NT2/D1 (cell line): ENCODE results near the gene SLC38A2.

Source experiments
- DNase-seq: peaks from one replicate; pipeline ENCODE4 v3.0.0-alpha.2; 2011; ENCODE audit warnings: low read depth, low spot score
- H3K27me3 ChIP-seq: 2 replicates; pipeline ENCODE4 v1.6.0; 2011; ENCODE audit warnings: mild to moderate bottlenecking; ENCODE audit not compliant: insufficient read length, insufficient read depth
- H3K36me3 ChIP-seq: 2 replicates; pipeline ENCODE4 v1.6.1; 2011; ENCODE audit warnings: mild to moderate bottlenecking, low read length, mixed read lengths; ENCODE audit not compliant: insufficient read depth, insufficient read length
- H3K4me1 ChIP-seq: 2 replicates; pipeline ENCODE4 v1.5.1; 2011; ENCODE audit not compliant: insufficient read depth, insufficient read length
- H3K4me3 ChIP-seq: 2 replicates; pipeline ENCODE4 v1.5.1; 2011; ENCODE audit warnings: low read depth; ENCODE audit not compliant: insufficient read length
- H3K9ac ChIP-seq: 2 replicates; pipeline ENCODE4 v1.6.0; 2011; ENCODE audit warnings: low read depth; ENCODE audit not compliant: insufficient read length
- H3K9me3 ChIP-seq: 2 replicates; pipeline ENCODE4 v1.5.1; 2011; ENCODE audit warnings: mild to moderate bottlenecking, low read length; ENCODE audit not compliant: insufficient read depth
- SUZ12 ChIP-seq: IDR thresholded peaks from 2 replicates; pipeline ENCODE4 v1.6.1; 2011; ENCODE audit not compliant: insufficient read length, insufficient read depth; ENCODE audit errors: extremely low read depth
- YY1 ChIP-seq: IDR thresholded peaks from 2 replicates; pipeline ENCODE4 v1.6.1; 2011; ENCODE audit not compliant: insufficient read length, insufficient read depth
- ZNF274 ChIP-seq: IDR thresholded peaks from 2 replicates; pipeline ENCODE4 v1.6.1; 2011; ENCODE audit warnings: mild to moderate bottlenecking, low read depth, low read length

SLC38A2 gene

GRCh38 chr12:46358791-46359666 is 13.5 kb downstream of the SLC38A2 start:
- Histone ChIP-seq H3K4me3 (no peak overlapping the region), H3K9me3 (no peaks in the 10 kb centered on the region), H3K36me3 (peaks cover 56% of the 10 kb centered on the region), H3K4me1 (no peaks in the 10 kb centered on the region), H3K27me3 (no peaks in the 10 kb centered on the region), H3K9ac (no peak overlapping the region)
- no peak for DNase-seq
- TF ChIP-seq SUZ12 (no peak), ZNF274 (no peak)

GRCh38 chr12:46358325-46358700 is 14.3 kb downstream of the SLC38A2 start:
- Histone ChIP-seq H3K4me3 (no peak overlapping the region), H3K27me3 (no peaks in the 10 kb centered on the region), H3K36me3 (peaks cover 50% of the 10 kb centered on the region), H3K4me1 (no peaks in the 10 kb centered on the region), H3K9ac (no peak overlapping the region), H3K9me3 (no peaks in the 10 kb centered on the region)
- TF ChIP-seq YY1 (no peak), ZNF274 (no peak), SUZ12 (no peak)
- DNase-seq, result no peak

DNA sequence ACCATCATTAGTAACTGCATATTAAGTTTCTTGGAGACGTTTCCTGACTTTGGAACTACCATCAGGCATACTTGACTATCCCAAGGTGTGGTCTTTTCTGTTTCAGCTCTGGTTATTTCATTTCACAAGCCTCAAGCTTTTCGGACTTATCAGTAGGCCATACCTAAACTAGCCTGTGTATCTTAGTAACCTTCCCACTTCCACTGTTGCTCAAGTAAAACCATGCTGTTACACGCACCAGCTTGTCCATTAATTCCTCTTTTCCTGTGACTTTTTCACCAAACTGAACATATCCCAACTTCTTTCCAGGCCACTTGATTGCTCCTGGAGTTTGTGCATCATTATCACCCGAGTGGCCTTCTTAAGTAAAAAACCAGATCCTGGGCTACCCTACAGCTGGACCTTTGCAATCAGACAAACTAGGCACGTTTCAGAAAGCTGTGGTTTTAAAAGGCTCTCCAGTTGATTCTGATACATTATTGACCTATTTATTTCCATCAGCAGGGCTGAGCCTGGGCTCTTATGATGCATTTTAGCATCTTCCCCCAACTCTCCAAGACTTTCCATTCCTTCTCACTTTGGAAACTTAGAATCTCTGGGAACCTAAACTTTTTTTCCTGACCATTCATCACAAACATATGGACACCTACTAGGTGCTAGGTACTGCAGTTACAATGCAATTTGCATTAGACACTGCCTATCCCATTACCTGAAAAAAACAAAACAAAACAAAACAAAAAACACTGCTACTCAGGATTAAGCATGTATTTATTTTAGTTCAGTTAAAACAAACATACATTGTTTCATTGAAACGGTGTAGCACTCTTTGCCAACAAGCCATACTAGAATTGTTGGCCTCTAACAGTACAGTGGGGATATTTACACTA is 14.9 kb downstream of the SLC38A2 start:
- Histone ChIP-seq H3K36me3 (peaks cover 43% of the 10 kb centered on the region), H3K9me3 (no peaks in the 10 kb centered on the region), H3K4me3 (no peak overlapping the region), H3K4me1 (no peaks in the 10 kb centered on the region), H3K27me3 (no peaks in the 10 kb centered on the region), H3K9ac (no peak overlapping the region)
- TF ChIP-seq SUZ12 (no peak), ZNF274 (no peak), YY1 (no peak)
- DNase-seq, result no peak

DNA sequence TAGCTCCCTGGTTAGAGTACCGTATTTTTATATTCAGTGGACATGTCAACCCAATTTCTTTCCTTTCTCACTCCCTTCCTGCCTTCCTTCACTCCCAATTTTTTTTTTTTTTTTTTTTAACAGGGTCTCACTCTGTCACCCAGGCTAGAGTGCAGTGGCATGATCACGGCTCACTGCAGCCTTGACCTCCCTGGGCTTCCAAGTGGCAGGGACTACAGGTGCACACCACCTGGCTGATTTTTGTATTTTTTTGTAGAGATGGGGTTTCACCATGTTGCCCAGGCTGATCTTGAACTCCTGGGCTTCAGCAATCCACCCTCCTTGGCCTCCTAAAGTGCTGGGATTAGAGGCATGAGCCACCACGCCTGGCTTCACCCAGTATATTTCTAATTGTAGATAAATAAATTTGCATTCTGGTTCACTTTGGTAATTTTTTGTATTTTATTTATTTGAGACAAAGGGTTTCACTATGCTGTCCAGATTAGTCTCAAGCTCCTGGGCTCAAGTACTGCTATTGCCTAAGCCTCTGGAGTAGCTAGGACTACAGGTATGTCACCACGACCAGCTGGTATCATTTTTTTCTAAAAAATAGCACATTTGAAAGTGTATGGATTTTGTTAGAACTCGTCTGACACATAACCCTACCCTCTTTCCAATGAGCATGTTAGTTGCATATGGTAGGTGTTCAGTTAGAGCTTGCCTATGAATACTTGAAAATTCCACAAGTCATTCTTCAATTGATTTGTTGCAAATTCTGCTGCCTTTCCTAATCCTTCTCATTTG is 15.7 kb downstream of the SLC38A2 start:
- no peak for DNase-seq
- Histone ChIP-seq H3K9me3 (no peaks in the 10 kb centered on the region), H3K27me3 (no peaks in the 10 kb centered on the region), H3K4me3 (no peak overlapping the region), H3K36me3 (peaks cover 35% of the 10 kb centered on the region), H3K4me1 (no peaks in the 10 kb centered on the region), H3K9ac (no peak overlapping the region)
- no peak for TF ChIP-seq ZNF274
- TF ChIP-seq YY1, result no peak
- TF ChIP-seq SUZ12, result no peak

DNA sequence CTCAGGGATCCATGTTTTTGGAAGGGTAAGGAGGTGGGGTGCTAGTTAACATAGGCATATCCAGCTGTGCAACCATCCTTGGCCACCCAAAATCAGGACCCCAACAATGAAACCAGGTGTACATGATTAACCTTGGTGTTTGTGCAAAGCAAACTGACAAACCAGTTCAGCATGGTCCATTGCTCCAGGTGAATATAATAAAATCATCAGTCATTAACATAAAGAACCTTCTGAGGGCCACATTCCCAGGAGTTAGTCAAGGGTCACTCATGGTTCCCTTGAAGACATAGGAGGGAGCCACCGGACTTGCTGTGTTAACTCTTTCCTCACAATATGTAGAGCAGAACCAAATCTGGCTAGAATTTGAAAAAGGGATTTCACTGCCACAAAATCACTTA is 17.8 kb downstream of the SLC38A2 start:
- no peaks in the 10 kb centered on the region for H3K4me1 ChIP-seq
- H3K9ac ChIP-seq, result no peak overlapping the region
- TF ChIP-seq SUZ12, result no peak
- no peak for TF ChIP-seq YY1
- TF ChIP-seq ZNF274, result no peak
- DNase-seq, result no peak
- H3K9me3 ChIP-seq, result no peaks in the 10 kb centered on the region
- H3K36me3 ChIP-seq, result peaks cover 15% of the 10 kb centered on the region
- H3K27me3 ChIP-seq, result no peaks in the 10 kb centered on the region
- no peak overlapping the region for H3K4me3 ChIP-seq

DNA sequence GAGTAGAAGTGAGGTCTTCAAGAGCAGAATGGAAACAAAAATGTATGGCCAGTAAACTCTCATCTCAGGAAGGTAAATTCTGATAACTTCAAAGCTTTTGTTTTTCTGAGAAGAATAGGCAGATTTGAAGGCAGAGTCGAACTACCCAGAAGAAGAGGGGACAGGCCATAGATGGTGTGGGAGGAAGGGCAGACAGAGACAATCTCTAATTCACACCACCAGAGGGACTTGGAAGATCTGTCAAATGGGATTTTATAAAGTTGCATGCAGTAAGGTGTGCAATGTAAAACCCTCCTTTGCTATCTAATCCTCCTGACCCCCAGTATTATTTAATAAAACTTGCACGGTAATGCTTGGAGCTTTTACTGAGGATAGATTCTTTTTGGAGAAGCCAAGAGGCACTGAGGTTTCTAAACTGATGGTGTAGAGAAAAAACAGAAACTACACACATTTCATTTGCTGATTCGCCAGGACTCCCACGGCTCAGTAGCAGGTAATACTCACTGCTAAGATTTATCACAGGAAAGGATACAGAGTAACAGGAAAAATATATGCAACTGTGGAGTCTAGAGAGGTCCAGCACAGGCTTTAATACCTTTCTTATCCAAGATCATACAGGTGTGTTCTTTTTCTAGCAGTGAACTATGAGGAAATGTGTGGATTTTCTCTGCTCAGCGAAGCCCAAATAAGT is 18.3 kb downstream of the SLC38A2 start:
- Histone ChIP-seq H3K36me3 (peaks cover 9% of the 10 kb centered on the region), H3K4me3 (no peak overlapping the region), H3K27me3 (no peaks in the 10 kb centered on the region), H3K9ac (no peak overlapping the region), H3K4me1 (no peaks in the 10 kb centered on the region), H3K9me3 (no peaks in the 10 kb centered on the region)
- no peak for DNase-seq
- TF ChIP-seq SUZ12 (no peak), ZNF274 (no peak), YY1 (no peak)
